Trophoblast cell (in vitro differentiated cells and primary cell): ENCODE results near the gene MS4A18.

Source experiments
- DNase-seq, 2 donors: peaks; one replicate each; pipeline ENCODE4 v3.0.0-alpha.2; 2016
- H2AFZ ChIP-seq: 2 replicates; pipeline ENCODE4 v1.6.1; 2013; ENCODE audit warnings: low read length, moderate library complexity, mild to moderate bottlenecking; ENCODE audit not compliant: insufficient read depth, poor library complexity
- H2AK5ac ChIP-seq: 2 replicates; pipeline ENCODE4 v1.6.1; 2013; ENCODE audit warnings: mild to moderate bottlenecking, low read length
- H2BK120ac ChIP-seq: 2 replicates; pipeline ENCODE4 v1.6.1; 2013; ENCODE audit warnings: low read length, mild to moderate bottlenecking, moderate library complexity; ENCODE audit not compliant: insufficient read depth, poor library complexity
- H2BK12ac ChIP-seq: 2 replicates; pipeline ENCODE4 v1.6.1; 2013; ENCODE audit warnings: mild to moderate bottlenecking, low read length, moderate library complexity
- H2BK5ac ChIP-seq: 2 replicates; pipeline ENCODE4 v1.6.1; 2013; ENCODE audit warnings: low read length, low read depth, moderate library complexity, mild to moderate bottlenecking; ENCODE audit not compliant: poor library complexity
- H3K14ac ChIP-seq: 2 replicates; pipeline ENCODE4 v1.6.1; 2013; ENCODE audit warnings: mild to moderate bottlenecking, low read length
- H3K18ac ChIP-seq: 2 replicates; pipeline ENCODE4 v1.6.1; 2013; ENCODE audit warnings: mild to moderate bottlenecking, low read length
- H3K23ac ChIP-seq: 2 replicates; pipeline ENCODE4 v1.6.1; 2013; ENCODE audit warnings: low read length
- H3K27ac ChIP-seq: 2 replicates; pipeline ENCODE4 v1.5.1; 2013; ENCODE audit warnings: low read depth, mild to moderate bottlenecking, inconsistent platforms, low read length, moderate library complexity
- H3K27me3 ChIP-seq: 2 replicates; pipeline ENCODE4 v1.6.1; 2013; ENCODE audit warnings: inconsistent platforms, mild to moderate bottlenecking, low read length, moderate library complexity; ENCODE audit not compliant: insufficient read depth
- H3K36me3 ChIP-seq, 2 experiments: 1 replicate in 1 of 2; 2 replicates in 1 of 2; pipeline ENCODE4 v1.6.1; 2013; ENCODE audit warnings: low read length in 2 of 2, mild to moderate bottlenecking in 2 of 2, moderate library complexity in 1 of 2; ENCODE audit not compliant: insufficient read depth in 2 of 2, control insufficient read depth in 1 of 2
- H3K4ac ChIP-seq: 2 replicates; pipeline ENCODE4 v1.6.1; 2013; ENCODE audit warnings: low read depth, mild to moderate bottlenecking, low read length, moderate library complexity
- H3K4me1 ChIP-seq, 2 experiments: 1 replicate in 1 of 2; 2 replicates in 1 of 2; pipeline ENCODE4 v1.6.1; 2013; ENCODE audit warnings: low read length in 2 of 2, mild to moderate bottlenecking in 2 of 2, moderate library complexity in 1 of 2; ENCODE audit not compliant: insufficient read depth in 2 of 2, control insufficient read depth in 1 of 2
- H3K4me2 ChIP-seq: 2 replicates; pipeline ENCODE4 v1.6.1; 2013; ENCODE audit warnings: inconsistent platforms, mild to moderate bottlenecking, low read length, moderate library complexity
- H3K4me3 ChIP-seq: 2 replicates; pipeline ENCODE4 v1.5.1; 2013; ENCODE audit warnings: mild to moderate bottlenecking, low read depth, low read length, inconsistent platforms
- H3K79me1 ChIP-seq: one replicate; pipeline ENCODE4 v1.6.1; 2013; ENCODE audit warnings: low read length
- H3K79me2 ChIP-seq: 2 replicates; pipeline ENCODE4 v1.6.1; 2013; ENCODE audit warnings: low read length, mild to moderate bottlenecking; ENCODE audit not compliant: control insufficient read depth, insufficient read depth, poor library complexity
- H3K9ac ChIP-seq: 2 replicates; pipeline ENCODE4 v1.6.1; 2013; ENCODE audit warnings: mild to moderate bottlenecking, low read length
- H3K9me3 ChIP-seq: 2 replicates; pipeline ENCODE4 v1.6.1; 2013; ENCODE audit warnings: low read depth, mild to moderate bottlenecking, control low read depth, inconsistent platforms, low read length; ENCODE audit not compliant: insufficient read depth
- H4K12ac ChIP-seq: 2 replicates; pipeline ENCODE4 v1.6.1; 2013; ENCODE audit warnings: low read depth, mild to moderate bottlenecking, low read length, moderate library complexity
- H4K8ac ChIP-seq: 2 replicates; pipeline ENCODE4 v1.6.1; 2013; ENCODE audit warnings: low read depth, mild to moderate bottlenecking, low read length, moderate library complexity
- H4K91ac ChIP-seq: one replicate; pipeline ENCODE4 v1.6.1; 2013; ENCODE audit warnings: low read depth, mild to moderate bottlenecking, low read length, moderate library complexity
- WGBS: extraction: QIAGEN DNeasy Blood & Tissue Kit; methylation state at CpG from one replicate; pipeline ENCODE4 v1.1.7; 2013; ENCODE audit warnings: missing lambda C conversion rate; ENCODE audit not compliant: insufficient read length, insufficient coverage; ENCODE audit errors: extremely low coverage; 5-methylcytosine and 5-hydroxymethylcytosine counted together

MS4A18 gene

GRCh38 chr11:60740573-60740972 is 16.1 kb downstream of the MS4A18 start:
- H2BK12ac ChIP-seq: no peak overlapping the region
- no peak overlapping the region for H3K4me2 ChIP-seq
- H4K8ac ChIP-seq: no peak overlapping the region
- peak; percentile 38 to 59 for DNase-seq
- H3K36me3 ChIP-seq: no peaks in the 10 kb centered on the region
- H3K27ac ChIP-seq: no peak overlapping the region
- no peak overlapping the region for H3K9ac ChIP-seq
- no peaks in the 10 kb centered on the region for H3K27me3 ChIP-seq
- no peak overlapping the region for H3K18ac ChIP-seq
- no peak overlapping the region for H3K23ac ChIP-seq
- H2BK5ac ChIP-seq: no peak overlapping the region
- no peak overlapping the region for H3K14ac ChIP-seq
- no peaks in the 10 kb centered on the region for H3K4me1 ChIP-seq
- H3K4ac ChIP-seq: no peak overlapping the region
- no peaks in the 10 kb centered on the region for H3K79me2 ChIP-seq
- H2AK5ac ChIP-seq: no peak overlapping the region
- no peak overlapping the region for H2AFZ ChIP-seq
- H3K79me1 ChIP-seq: no peaks in the 10 kb centered on the region
- no peak overlapping the region for H2BK120ac ChIP-seq
- H4K91ac ChIP-seq: no peak overlapping the region
- H3K4me3 ChIP-seq: no peak overlapping the region
- no peak overlapping the region for H4K12ac ChIP-seq
- peaks cover 4% of the 10 kb centered on the region for H3K9me3 ChIP-seq

- H4K91ac ChIP-seq: no peak overlapping the region
- H3K4me3 ChIP-seq: no peak overlapping the region
- no peak overlapping the region for H2AFZ ChIP-seq
- no peak overlapping the region for H3K9ac ChIP-seq
- H3K4me1 ChIP-seq: no peaks in the 10 kb centered on the region
- H2BK5ac ChIP-seq: no peak overlapping the region
- no peaks in the 10 kb centered on the region for H3K27me3 ChIP-seq
- no peak overlapping the region for H2BK120ac ChIP-seq
- H4K12ac ChIP-seq: no peak overlapping the region
- H3K9me3 ChIP-seq: peaks cover 4% of the 10 kb centered on the region
- H3K4me2 ChIP-seq: no peak overlapping the region
- WGBS: no CpG with 5 or more reads among the region's 3 CpGs
- no peak overlapping the region for H4K8ac ChIP-seq
- peak overlapping the region; percentile 16 for H3K23ac ChIP-seq
- no peak overlapping the region for H3K4ac ChIP-seq
- no peak overlapping the region for H2AK5ac ChIP-seq
- no peak overlapping the region for H3K27ac ChIP-seq
- H3K79me2 ChIP-seq: no peaks in the 10 kb centered on the region
- DNase-seq: peak in 1 of 2 donors; percentile 19
- no peaks in the 10 kb centered on the region for H3K79me1 ChIP-seq
- H3K36me3 ChIP-seq: no peaks in the 10 kb centered on the region
- H3K14ac ChIP-seq: no peak overlapping the region
- H3K18ac ChIP-seq: no peak overlapping the region
- no peak overlapping the region for H2BK12ac ChIP-seq
Measured at GRCh38 chr11:60741421-60741820, 16.9 kb downstream of the MS4A18 start.

- Histone ChIP-seq H3K9ac (no peak overlapping the region), H2AFZ (no peak overlapping the region), H4K91ac (no peak overlapping the region), H4K8ac (no peak overlapping the region), H3K4me2 (no peak overlapping the region), H3K79me1 (no peaks in the 10 kb centered on the region), H3K4me3 (no peak overlapping the region), H2AK5ac (no peak overlapping the region), H3K14ac (no peak overlapping the region), H3K4me1 (no peaks in the 10 kb centered on the region), H3K4ac (no peak overlapping the region), H2BK12ac (no peak overlapping the region), H3K79me2 (no peaks in the 10 kb centered on the region), H2BK5ac (no peak overlapping the region), H3K23ac (no peak overlapping the region), H4K12ac (no peak overlapping the region), H3K9me3 (peaks cover 9% of the 10 kb centered on the region), H3K27ac (no peak overlapping the region), H3K18ac (no peak overlapping the region), H3K36me3 (no peaks in the 10 kb centered on the region), H3K27me3 (no peaks in the 10 kb centered on the region), H2BK120ac (no peak overlapping the region)
- DNase-seq: no peak
- no CpG with 5 or more reads among the region's 1 CpG for WGBS
Measured at GRCh38 chr11:60743058-60743457, 18.5 kb downstream of the MS4A18 start.

GRCh38 chr11:60744114-60744513 is 19.6 kb downstream of the MS4A18 start:
- Histone ChIP-seq H3K14ac (no peak overlapping the region), H3K9me3 (peaks cover 9% of the 10 kb centered on the region), H3K18ac (no peak overlapping the region), H3K9ac (no peak overlapping the region), H2AFZ (no peak overlapping the region), H3K79me1 (no peaks in the 10 kb centered on the region), H3K27me3 (no peaks in the 10 kb centered on the region), H3K4me2 (no peak overlapping the region), H2BK120ac (no peak overlapping the region), H3K23ac (no peak overlapping the region), H4K8ac (no peak overlapping the region), H4K91ac (no peak overlapping the region), H2AK5ac (no peak overlapping the region), H3K27ac (no peak overlapping the region), H3K4ac (no peak overlapping the region), H2BK12ac (no peak overlapping the region), H3K4me1 (no peaks in the 10 kb centered on the region), H3K4me3 (no peak overlapping the region), H2BK5ac (no peak overlapping the region), H3K36me3 (no peaks in the 10 kb centered on the region), H4K12ac (no peak overlapping the region), H3K79me2 (no peaks in the 10 kb centered on the region)
- WGBS: no CpG with 5 or more reads among the region's 5 CpGs
- no peak for DNase-seq
